WTC11 (cell line): Measurements from ENCODE around the gene TMEM72. TPM values are rescaled to one million over a fixed set of nuclear protein-coding genes. Genes with fewer than 3 reads are reported as not detected.

Source experiments
- ATAC-seq: fragments of 200-7000 bp; cut with Tn5 transposase; 2 replicates; pipeline ENCODE4 v1.10.0; 2021; ENCODE audit warnings: mild to moderate bottlenecking, moderate library complexity
- CTCF ChIA-PET: fragments of 300-600 bp; sonication (Branson Sonifier 250); formaldehyde crosslinking; loops from one replicate; lab custom pipeline; 2021; ENCODE audit warnings: antibody characterized with exemption; lab: Charles Lee
- POLR2A ChIA-PET: fragments of 350-600 bp; sonication (Branson Sonifier 250); formaldehyde crosslinking; loops from one replicate; lab custom pipeline; 2021; ENCODE audit warnings: antibody characterized with exemption; lab: Charles Lee
- DNase-seq: peaks from one replicate; pipeline ENCODE4 v3.0.0; 2021; ENCODE audit warnings: low spot score
- H3K27ac Mint-ChIP-seq: 2 replicates; pipeline ENCODE4 v1.8.0; 2021; ENCODE audit warnings: mixed read lengths
- H3K27me3 Mint-ChIP-seq: 2 replicates; pipeline ENCODE4 v1.8.0; 2021; ENCODE audit warnings: low read depth, mild to moderate bottlenecking, moderate library complexity, mixed read lengths
- H3K36me3 Mint-ChIP-seq: 2 replicates; pipeline ENCODE4 v1.8.0; 2021; ENCODE audit warnings: mixed read lengths
- H3K4me1 Mint-ChIP-seq: 2 replicates; pipeline ENCODE4 v1.8.0; 2022; ENCODE audit warnings: mixed read lengths
- H3K4me3 Mint-ChIP-seq: 2 replicates; pipeline ENCODE4 v1.8.0; 2021; ENCODE audit warnings: mild to moderate bottlenecking, moderate library complexity, mixed read lengths
- H3K9me3 Mint-ChIP-seq: 2 replicates; pipeline ENCODE4 v1.8.0; 2021; ENCODE audit warnings: mixed read lengths
- ATF1 ChIP-seq: sonication (generic); formaldehyde crosslinking; IDR thresholded peaks from 2 replicates; pipeline ENCODE4 v1.8.1; 2023; ENCODE audit warnings: mild to moderate bottlenecking, moderate library complexity, missing genetic modification reagents
- CBFB ChIP-seq: sonication (generic); formaldehyde crosslinking; IDR thresholded peaks from 2 replicates; pipeline ENCODE4 v1.8.1; 2022; ENCODE audit warnings: mild to moderate bottlenecking, low read depth, missing genetic modification reagents
- EMX1 ChIP-seq: fragments of 250-450 bp; sonication (Bioruptor Pico); IDR thresholded peaks from 2 replicates; pipeline ENCODE4 v1.8.0; 2021; ENCODE audit warnings: mild to moderate bottlenecking
- FOXP1 ChIP-seq: sonication (generic); formaldehyde crosslinking; IDR thresholded peaks from 2 replicates; pipeline ENCODE4 v1.8.0; 2022; ENCODE audit warnings: missing genetic modification reagents, mild to moderate bottlenecking, moderate library complexity, borderline replicate concordance
- GABPB1 ChIP-seq: sonication (generic); formaldehyde crosslinking; IDR thresholded peaks from 2 replicates; pipeline ENCODE4 v1.8.1; 2023; ENCODE audit warnings: mild to moderate bottlenecking, missing genetic modification reagents
- HMGA2 ChIP-seq: fragments of 250-450 bp; sonication (Bioruptor Pico); IDR thresholded peaks from 2 replicates; pipeline ENCODE4 v1.4.0; 2021; ENCODE audit warnings: mild to moderate bottlenecking, moderate library complexity
- JUN ChIP-seq: sonication (generic); formaldehyde crosslinking; IDR thresholded peaks from 2 replicates; pipeline ENCODE4 v1.8.0; 2023; ENCODE audit warnings: mild to moderate bottlenecking, missing genetic modification reagents
- MYBL2 ChIP-seq: sonication (generic); formaldehyde crosslinking; IDR thresholded peaks from 2 replicates; pipeline ENCODE4 v1.8.1; 2023; ENCODE audit warnings: mild to moderate bottlenecking, moderate library complexity, missing genetic modification reagents
- NFE2L1 ChIP-seq: sonication (generic); formaldehyde crosslinking; IDR thresholded peaks from 2 replicates; pipeline ENCODE4 v1.8.1; 2023; ENCODE audit warnings: missing genetic modification reagents
- NR2C2 ChIP-seq: sonication (generic); formaldehyde crosslinking; IDR thresholded peaks from 2 replicates; pipeline ENCODE4 v1.8.0; 2022; ENCODE audit warnings: mild to moderate bottlenecking, missing genetic modification reagents
- RELA ChIP-seq: sonication (generic); formaldehyde crosslinking; IDR thresholded peaks from 2 replicates; pipeline ENCODE4 v1.8.1; 2022; ENCODE audit warnings: missing genetic modification reagents, mild to moderate bottlenecking, borderline replicate concordance
- SMAD3 ChIP-seq: sonication (generic); formaldehyde crosslinking; IDR thresholded peaks from 2 replicates; pipeline ENCODE4 v1.8.0; 2022; ENCODE audit warnings: missing genetic modification reagents, mild to moderate bottlenecking, borderline replicate concordance
- SP1 ChIP-seq: sonication (generic); formaldehyde crosslinking; conservative IDR thresholded peaks from 2 replicates; pipeline ENCODE4 v1.8.1; 2022; ENCODE audit warnings: missing genetic modification reagents
- TP53 ChIP-seq: sonication (generic); formaldehyde crosslinking; IDR thresholded peaks from 2 replicates; pipeline ENCODE4 v1.8.1; 2023; ENCODE audit warnings: mild to moderate bottlenecking, missing genetic modification reagents
- ZNF138 ChIP-seq: sonication (generic); formaldehyde crosslinking; conservative IDR thresholded peaks from 2 replicates; pipeline ENCODE4 v1.8.1; 2022; ENCODE audit warnings: mild to moderate bottlenecking, moderate library complexity, missing genetic modification reagents
- ZNF219 ChIP-seq: sonication (generic); formaldehyde crosslinking; IDR thresholded peaks from 2 replicates; pipeline ENCODE4 v1.8.0; 2023; ENCODE audit warnings: missing genetic modification reagents, mild to moderate bottlenecking, borderline replicate concordance
- ZNF671 ChIP-seq: fragments of 250-450 bp; sonication (Bioruptor Pico); IDR thresholded peaks from 2 replicates; pipeline ENCODE4 v1.8.0; 2021; ENCODE audit warnings: mild to moderate bottlenecking
- total RNA-seq: library from RNA; stranded (reverse); gene quantifications from 3 replicates; pipeline ENCODE4 v1.2.3, GENCODE V29; 2021
- TF ChIP-seq, protein P1 (sequence below): sonication (generic); formaldehyde crosslinking; IDR thresholded peaks from 2 replicates; pipeline ENCODE4 v1.8.1; 2023; ENCODE audit warnings: mild to moderate bottlenecking, missing genetic modification reagents, moderate library complexity
- TF ChIP-seq, protein P2 (sequence below): sonication (generic); formaldehyde crosslinking; IDR thresholded peaks from 2 replicates; pipeline ENCODE4 v1.8.0; 2023; ENCODE audit warnings: missing genetic modification reagents, mild to moderate bottlenecking, borderline replicate concordance
- TF ChIP-seq, protein P3 (sequence below): sonication (generic); formaldehyde crosslinking; IDR thresholded peaks from 2 replicates; pipeline ENCODE4 v1.8.1; 2022; ENCODE audit warnings: mild to moderate bottlenecking, missing genetic modification reagents, moderate library complexity, borderline replicate concordance
- TF ChIP-seq, protein P4 (sequence below): fragments of 250-450 bp; sonication (Bioruptor Pico); conservative IDR thresholded peaks from 2 replicates; pipeline ENCODE4 v1.9.0; 2021; ENCODE audit warnings: mild to moderate bottlenecking

Gene TMEM72
- total RNA-seq, 1 experiment from 2014 or later: not detected

DNA sequence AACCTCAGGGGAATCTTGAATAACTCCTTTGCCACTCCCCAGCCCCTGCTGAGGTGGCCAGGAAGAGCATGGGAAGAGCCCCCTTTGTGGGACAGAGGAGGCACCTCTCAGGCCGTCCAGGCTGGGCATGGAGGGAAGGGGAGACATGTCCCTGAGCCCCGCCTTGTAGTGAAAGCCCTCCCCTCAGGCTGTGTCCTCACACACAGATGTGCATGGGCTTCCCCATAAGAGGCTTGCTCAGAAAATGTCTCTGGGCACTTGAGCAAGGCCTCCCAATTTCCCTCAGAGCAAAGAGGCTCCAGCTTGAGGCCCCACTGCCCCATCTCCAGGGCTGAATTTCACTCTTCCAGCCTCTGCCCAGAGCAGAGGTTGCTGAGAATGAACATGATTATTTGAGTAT, 3.8 kb downstream of the TMEM72 start:
- TF ChIP-seq MYBL2 (CRISPR knock-in tag): no peak
- TF ChIP-seq, protein P1, sequence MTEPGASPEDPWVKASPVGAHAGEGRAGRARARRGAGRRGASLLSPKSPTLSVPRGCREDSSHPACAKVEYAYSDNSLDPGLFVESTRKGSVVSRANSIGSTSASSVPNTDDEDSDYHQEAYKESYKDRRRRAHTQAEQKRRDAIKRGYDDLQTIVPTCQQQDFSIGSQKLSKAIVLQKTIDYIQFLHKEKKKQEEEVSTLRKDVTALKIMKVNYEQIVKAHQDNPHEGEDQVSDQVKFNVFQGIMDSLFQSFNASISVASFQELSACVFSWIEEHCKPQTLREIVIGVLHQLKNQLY (CRISPR knock-in tag): no peak
- TF ChIP-seq NFE2L1 (CRISPR knock-in tag): no peak
- TF ChIP-seq TP53 (CRISPR knock-in tag): no peak
- no peak for TF ChIP-seq SMAD3 (CRISPR knock-in tag)
- no peak for TF ChIP-seq GABPB1 (CRISPR knock-in tag)
- TF ChIP-seq RELA: no peak
- TF ChIP-seq, protein P2, sequence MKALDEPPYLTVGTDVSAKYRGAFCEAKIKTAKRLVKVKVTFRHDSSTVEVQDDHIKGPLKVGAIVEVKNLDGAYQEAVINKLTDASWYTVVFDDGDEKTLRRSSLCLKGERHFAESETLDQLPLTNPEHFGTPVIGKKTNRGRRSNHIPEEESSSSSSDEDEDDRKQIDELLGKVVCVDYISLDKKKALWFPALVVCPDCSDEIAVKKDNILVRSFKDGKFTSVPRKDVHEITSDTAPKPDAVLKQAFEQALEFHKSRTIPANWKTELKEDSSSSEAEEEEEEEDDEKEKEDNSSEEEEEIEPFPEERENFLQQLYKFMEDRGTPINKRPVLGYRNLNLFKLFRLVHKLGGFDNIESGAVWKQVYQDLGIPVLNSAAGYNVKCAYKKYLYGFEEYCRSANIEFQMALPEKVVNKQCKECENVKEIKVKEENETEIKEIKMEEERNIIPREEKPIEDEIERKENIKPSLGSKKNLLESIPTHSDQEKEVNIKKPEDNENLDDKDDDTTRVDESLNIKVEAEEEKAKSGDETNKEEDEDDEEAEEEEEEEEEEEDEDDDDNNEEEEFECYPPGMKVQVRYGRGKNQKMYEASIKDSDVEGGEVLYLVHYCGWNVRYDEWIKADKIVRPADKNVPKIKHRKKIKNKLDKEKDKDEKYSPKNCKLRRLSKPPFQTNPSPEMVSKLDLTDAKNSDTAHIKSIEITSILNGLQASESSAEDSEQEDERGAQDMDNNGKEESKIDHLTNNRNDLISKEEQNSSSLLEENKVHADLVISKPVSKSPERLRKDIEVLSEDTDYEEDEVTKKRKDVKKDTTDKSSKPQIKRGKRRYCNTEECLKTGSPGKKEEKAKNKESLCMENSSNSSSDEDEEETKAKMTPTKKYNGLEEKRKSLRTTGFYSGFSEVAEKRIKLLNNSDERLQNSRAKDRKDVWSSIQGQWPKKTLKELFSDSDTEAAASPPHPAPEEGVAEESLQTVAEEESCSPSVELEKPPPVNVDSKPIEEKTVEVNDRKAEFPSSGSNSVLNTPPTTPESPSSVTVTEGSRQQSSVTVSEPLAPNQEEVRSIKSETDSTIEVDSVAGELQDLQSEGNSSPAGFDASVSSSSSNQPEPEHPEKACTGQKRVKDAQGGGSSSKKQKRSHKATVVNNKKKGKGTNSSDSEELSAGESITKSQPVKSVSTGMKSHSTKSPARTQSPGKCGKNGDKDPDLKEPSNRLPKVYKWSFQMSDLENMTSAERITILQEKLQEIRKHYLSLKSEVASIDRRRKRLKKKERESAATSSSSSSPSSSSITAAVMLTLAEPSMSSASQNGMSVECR (CRISPR knock-in tag): no peak
- no peak for TF ChIP-seq ATF1
- TF ChIP-seq EMX1 (CRISPR knock-in tag): no peak
- no peak for TF ChIP-seq SP1 (CRISPR knock-in tag)
- no peak for TF ChIP-seq JUN (CRISPR knock-in tag)
- TF ChIP-seq HMGA2 (CRISPR knock-in tag): no peak
- no peak for TF ChIP-seq FOXP1 (CRISPR knock-in tag)
- H3K27me3 Mint-ChIP-seq: peaks cover 7% of the 10 kb centered on the region
- no peak overlapping the region for H3K27ac Mint-ChIP-seq
- ATAC-seq (no peak), DNase-seq (no peak)
- ChIA-PET POLR2A (no interaction called here), CTCF (no interaction called here)
- peaks cover 8% of the 10 kb centered on the region for H3K36me3 Mint-ChIP-seq
- H3K4me3 Mint-ChIP-seq: no peak overlapping the region
- H3K4me1 Mint-ChIP-seq: peaks cover 24% of the 10 kb centered on the region
- peaks cover 14% of the 10 kb centered on the region for H3K9me3 Mint-ChIP-seq

DNA sequence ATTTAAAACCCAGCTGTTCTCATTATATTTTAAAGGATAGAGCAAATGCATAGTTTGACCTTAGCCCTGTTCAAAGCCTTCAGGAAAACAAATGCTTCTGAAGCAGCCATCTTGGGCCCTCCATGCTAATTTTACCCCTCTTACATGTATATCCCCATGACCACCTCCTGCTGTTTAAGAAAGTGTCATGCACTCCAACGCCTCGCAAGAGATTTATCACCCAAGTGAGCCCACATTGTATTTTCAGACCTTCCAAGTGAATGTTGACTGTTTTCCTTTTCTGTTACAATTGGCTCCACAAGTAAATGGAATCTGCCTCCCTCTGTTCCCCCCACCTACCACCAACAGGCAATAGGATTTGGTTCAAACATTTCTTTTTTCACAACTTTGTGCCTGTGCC, 5.3 kb downstream of the TMEM72 start:
- Mint-ChIP-seq H3K36me3 (peaks cover 8% of the 10 kb centered on the region), H3K4me3 (no peak overlapping the region), H3K27ac (no peak overlapping the region), H3K27me3 (peaks cover 7% of the 10 kb centered on the region), H3K4me1 (peaks cover 10% of the 10 kb centered on the region), H3K9me3 (peaks cover 14% of the 10 kb centered on the region)
- CTCF ChIA-PET: no interaction called here
- no peak for ATAC-seq
- no peak for DNase-seq
- TF ChIP-seq ZNF671 (CRISPR knock-in tag): no peak
- TF ChIP-seq NR2C2 (CRISPR knock-in tag): no peak
- no peak for TF ChIP-seq ZNF138 (CRISPR knock-in tag)
- TF ChIP-seq, protein P3, sequence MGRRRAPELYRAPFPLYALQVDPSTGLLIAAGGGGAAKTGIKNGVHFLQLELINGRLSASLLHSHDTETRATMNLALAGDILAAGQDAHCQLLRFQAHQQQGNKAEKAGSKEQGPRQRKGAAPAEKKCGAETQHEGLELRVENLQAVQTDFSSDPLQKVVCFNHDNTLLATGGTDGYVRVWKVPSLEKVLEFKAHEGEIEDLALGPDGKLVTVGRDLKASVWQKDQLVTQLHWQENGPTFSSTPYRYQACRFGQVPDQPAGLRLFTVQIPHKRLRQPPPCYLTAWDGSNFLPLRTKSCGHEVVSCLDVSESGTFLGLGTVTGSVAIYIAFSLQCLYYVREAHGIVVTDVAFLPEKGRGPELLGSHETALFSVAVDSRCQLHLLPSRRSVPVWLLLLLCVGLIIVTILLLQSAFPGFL (CRISPR knock-in tag): no peak
- TF ChIP-seq, protein P4, sequence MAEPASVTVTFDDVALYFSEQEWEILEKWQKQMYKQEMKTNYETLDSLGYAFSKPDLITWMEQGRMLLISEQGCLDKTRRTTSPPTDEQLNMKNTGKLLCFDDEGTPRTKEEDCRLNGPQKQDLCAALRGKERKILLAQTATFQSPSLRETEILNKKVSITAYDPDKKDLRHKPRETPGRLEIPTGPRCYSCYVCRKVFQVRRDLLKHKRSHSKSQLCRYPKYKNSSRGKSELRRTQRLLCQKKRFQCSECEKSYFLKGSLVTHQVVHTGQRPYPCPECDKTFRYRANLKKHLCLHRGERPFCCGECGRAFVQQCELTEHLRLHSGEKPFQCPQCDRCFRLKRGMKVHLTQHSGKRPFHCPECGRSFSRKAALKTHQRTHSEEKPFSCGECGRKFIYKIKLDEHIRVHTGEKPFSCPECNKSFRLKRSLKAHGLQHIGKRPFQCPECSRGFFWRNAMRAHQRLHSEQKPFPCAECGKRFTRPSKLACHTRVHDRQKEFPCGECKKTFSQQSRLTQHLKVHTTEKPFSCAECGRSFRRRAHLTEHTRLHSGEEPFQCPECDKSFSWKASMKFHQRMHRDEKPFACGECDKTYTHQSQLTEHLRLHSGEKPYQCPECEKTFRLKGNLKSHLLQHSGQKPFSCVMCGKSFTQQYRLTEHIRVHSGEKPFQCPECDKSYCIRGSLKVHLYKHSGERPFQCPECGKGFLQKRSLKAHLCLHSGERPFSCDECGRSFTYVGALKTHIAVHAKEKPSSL (CRISPR knock-in tag): no peak
- no peak for TF ChIP-seq HMGA2 (CRISPR knock-in tag)
- no peak for TF ChIP-seq CBFB (CRISPR knock-in tag)
- TF ChIP-seq ZNF219 (CRISPR knock-in tag): no peak
- POLR2A ChIA-PET: no interaction called here
